ENCODE data around the gene SMYD3. TPM values are rescaled to one million over a fixed set of nuclear protein-coding genes. Genes with fewer than 3 reads are reported as not detected.

SMYD3 gene
- total RNA-seq, 6 experiments from 2014 or later: 6.3 to 10.0 (median 6.6) TPM

- H3K27me3 ChIP-seq: no peaks in the 10 kb centered on the region
- intact Hi-C loops (cut with DNase I): no loop called here
- no peak for DNase-seq
- 85% methylated on average over 7 of the region's 7 CpGs for WGBS (ENCODE audit: insufficient coverage, low coverage, low lambda C conversion rate, missing lambda C conversion rate)
- H3K36me3 ChIP-seq: no peaks in the 10 kb centered on the region
- ATAC-seq: no peak
- no peak overlapping the region for H3K4me3 ChIP-seq
- H3K27ac ChIP-seq: no peak overlapping the region
- no peaks in the 10 kb centered on the region for H3K9me3 ChIP-seq
- H3K4me1 ChIP-seq: no peaks in the 10 kb centered on the region
- no peak for TF ChIP-seq POLR2A (IDR thresholded peaks at IDR 0.05)
- no peak for TF ChIP-seq CTCF (IDR thresholded peaks at IDR 0.05)
These were observed 341.0 kb downstream of the SMYD3 start for GRCh38 chr1:246165826-246166709.

- intact Hi-C loops (cut with DNase I): no loop called here
- no peak for DNase-seq
- ATAC-seq: no peak
- 79% methylated on average over 8 of the region's 9 CpGs for WGBS (ENCODE audit: insufficient coverage, low coverage, low lambda C conversion rate, missing lambda C conversion rate)
- TF ChIP-seq CTCF (IDR thresholded peaks at IDR 0.05): no peak
- no peak for TF ChIP-seq POLR2A (IDR thresholded peaks at IDR 0.05)
- no peak overlapping the region for H3K27ac ChIP-seq
- no peaks in the 10 kb centered on the region for H3K36me3 ChIP-seq
- H3K4me3 ChIP-seq: no peak overlapping the region
- H3K4me1 ChIP-seq: no peaks in the 10 kb centered on the region
- no peaks in the 10 kb centered on the region for H3K9me3 ChIP-seq
- H3K27me3 ChIP-seq: no peaks in the 10 kb centered on the region
These were observed 342.3 kb downstream of the SMYD3 start for GRCh38 chr1:246164764-246165163.

DNA sequence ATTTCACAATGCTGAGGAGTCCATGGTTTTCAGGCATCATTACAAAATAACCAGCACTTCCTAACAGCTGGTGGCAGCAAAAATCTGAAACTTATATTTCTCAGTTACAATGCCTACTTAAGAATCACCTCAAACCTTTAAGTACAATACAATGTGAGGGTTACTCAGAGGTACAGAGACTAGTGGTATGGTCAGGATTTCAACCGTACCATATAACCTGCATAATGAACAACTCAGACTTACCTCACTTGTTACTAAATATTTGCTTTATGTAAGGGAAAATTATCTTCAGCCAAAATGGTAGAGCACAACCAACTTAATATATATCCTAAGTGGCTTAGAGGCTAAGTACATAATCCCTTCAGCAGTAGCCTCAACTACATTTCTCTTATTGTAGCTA, 344.5 kb downstream of the SMYD3 start:
- no peak for ATAC-seq
- Histone ChIP-seq H3K27ac (no peak overlapping the region), H3K4me3 (no peak overlapping the region), H3K9me3 (no peaks in the 10 kb centered on the region), H3K4me1 (no peaks in the 10 kb centered on the region), H3K36me3 (no peaks in the 10 kb centered on the region), H3K27me3 (no peaks in the 10 kb centered on the region)
- intact Hi-C loops (cut with DNase I): no loop called here
- TF ChIP-seq POLR2A (IDR thresholded peaks at IDR 0.05): no peak
- no peak for TF ChIP-seq CTCF (IDR thresholded peaks at IDR 0.05)
- 83% methylated on average over 1 of the region's 1 CpG for WGBS (ENCODE audit: insufficient coverage, low coverage, low lambda C conversion rate, missing lambda C conversion rate)
- no peak for DNase-seq

- intact Hi-C loops (cut with DNase I): no loop called here
- H3K4me3 ChIP-seq: no peak overlapping the region
- H3K36me3 ChIP-seq: no peaks in the 10 kb centered on the region
- H3K9me3 ChIP-seq: no peaks in the 10 kb centered on the region
- no peaks in the 10 kb centered on the region for H3K4me1 ChIP-seq
- no peak for TF ChIP-seq CTCF (IDR thresholded peaks at IDR 0.05)
- TF ChIP-seq POLR2A (IDR thresholded peaks at IDR 0.05): no peak
- H3K27me3 ChIP-seq: no peaks in the 10 kb centered on the region
- no peak overlapping the region for H3K27ac ChIP-seq
- DNase-seq (no peak), ATAC-seq (no peak)
- WGBS (ENCODE audit: insufficient coverage, low coverage, low lambda C conversion rate, missing lambda C conversion rate): 100% methylated on average over 1 of the region's 1 CpG
These were observed 345.5 kb downstream of the SMYD3 start for GRCh38 chr1:246161626-246162025.
